ENCODE data around the gene MYO10. TPM values are rescaled to one million over a fixed set of nuclear protein-coding genes. Genes with fewer than 3 reads are reported as not detected.

The MYO10 gene
- total and polyA plus RNA-seq, 9 donors = 10.8 to 35.8 (median 16.3) TPM

DNA sequence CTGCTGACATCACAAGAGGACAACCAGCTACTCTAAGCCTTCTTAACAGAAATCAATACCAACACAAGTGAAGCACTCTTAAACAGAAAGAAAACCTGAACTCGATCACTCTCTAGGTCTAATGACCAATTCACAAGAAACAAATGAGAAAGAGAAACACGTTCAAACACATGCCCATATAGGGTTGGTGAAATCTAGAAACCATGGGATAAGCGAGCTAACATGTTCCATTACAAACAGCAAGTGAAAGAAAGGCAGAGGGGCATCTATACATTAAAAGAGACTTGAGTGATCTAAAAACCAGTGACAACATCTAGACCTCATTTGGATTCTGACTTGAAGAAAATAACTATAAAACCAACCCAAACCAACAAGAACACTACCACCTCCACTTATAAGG, 244.4 kb downstream of the MYO10 start:
- H3K36me3 ChIP-seq = no peaks in the 10 kb centered on the region

DNA sequence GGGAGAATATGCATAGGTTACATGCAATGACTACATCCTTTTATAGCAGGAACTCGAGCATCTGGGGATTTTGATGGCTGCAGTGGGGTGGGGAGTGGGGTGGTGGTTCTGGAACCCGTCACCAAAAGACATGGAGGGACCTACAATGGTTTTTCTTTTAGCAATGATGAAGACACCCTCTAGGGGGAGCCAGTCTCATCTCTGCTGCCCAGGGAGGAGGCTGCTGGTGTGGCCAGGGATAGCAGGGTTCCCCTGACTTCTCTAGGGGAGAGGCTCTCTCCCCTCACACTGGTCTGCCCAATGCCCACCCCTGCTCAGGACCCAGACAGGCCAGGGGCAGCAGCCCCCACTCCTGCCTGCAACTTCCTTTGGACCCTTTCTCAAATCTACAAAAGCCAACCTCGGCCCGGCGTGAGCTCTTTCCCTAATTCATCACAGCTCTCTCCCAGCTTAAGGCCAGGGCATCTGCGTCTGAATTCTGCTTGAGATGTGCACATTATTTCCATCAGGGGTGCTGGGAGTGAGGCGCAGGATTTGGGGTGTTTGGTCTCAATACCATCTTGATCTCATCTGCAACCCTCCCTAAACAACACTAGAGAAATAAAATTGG, 245.7 kb downstream of the MYO10 start:
- Histone ChIP-seq H3K9me3 (no peaks in the 10 kb centered on the region), H3K4me1 (ENCODE audit: insufficient read depth) (no peaks in the 10 kb centered on the region), H3K36me3 (no peaks in the 10 kb centered on the region), H3K4me3 (no peak overlapping the region), H3K27ac (no peak overlapping the region), H3K27me3 (no peaks in the 10 kb centered on the region)
- intact Hi-C loops (cut with DNase I) = no loop called here
- WGBS, 3 donors = 76 to 81% (median 79%) methylated on average over 7 of the region's 7 CpGs
- TF ChIP-seq EP300 (IDR thresholded peaks at IDR 0.05) (no peak), POLR2A (IDR thresholded peaks at IDR 0.05) (no peak)
- TF ChIP-seq, protein P1, sequence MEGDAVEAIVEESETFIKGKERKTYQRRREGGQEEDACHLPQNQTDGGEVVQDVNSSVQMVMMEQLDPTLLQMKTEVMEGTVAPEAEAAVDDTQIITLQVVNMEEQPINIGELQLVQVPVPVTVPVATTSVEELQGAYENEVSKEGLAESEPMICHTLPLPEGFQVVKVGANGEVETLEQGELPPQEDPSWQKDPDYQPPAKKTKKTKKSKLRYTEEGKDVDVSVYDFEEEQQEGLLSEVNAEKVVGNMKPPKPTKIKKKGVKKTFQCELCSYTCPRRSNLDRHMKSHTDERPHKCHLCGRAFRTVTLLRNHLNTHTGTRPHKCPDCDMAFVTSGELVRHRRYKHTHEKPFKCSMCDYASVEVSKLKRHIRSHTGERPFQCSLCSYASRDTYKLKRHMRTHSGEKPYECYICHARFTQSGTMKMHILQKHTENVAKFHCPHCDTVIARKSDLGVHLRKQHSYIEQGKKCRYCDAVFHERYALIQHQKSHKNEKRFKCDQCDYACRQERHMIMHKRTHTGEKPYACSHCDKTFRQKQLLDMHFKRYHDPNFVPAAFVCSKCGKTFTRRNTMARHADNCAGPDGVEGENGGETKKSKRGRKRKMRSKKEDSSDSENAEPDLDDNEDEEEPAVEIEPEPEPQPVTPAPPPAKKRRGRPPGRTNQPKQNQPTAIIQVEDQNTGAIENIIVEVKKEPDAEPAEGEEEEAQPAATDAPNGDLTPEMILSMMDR (IDR thresholded peaks at IDR 0.05) = no peak
- DNase-seq = no peak

More for the DNA sequence above, 244.4 kb downstream of the MYO10 start:
- H3K9me3 ChIP-seq = no peaks in the 10 kb centered on the region
- intact Hi-C loops (cut with DNase I) = no loop called here
- H3K4me3 ChIP-seq = no peak overlapping the region
- WGBS, 3 donors = 87 to 90% (median 88%) methylated on average over 3 of the region's 3 CpGs
- no peaks in the 10 kb centered on the region for H3K27me3 ChIP-seq
- H3K4me1 ChIP-seq (ENCODE audit: insufficient read depth) = no peaks in the 10 kb centered on the region
- no peak for DNase-seq
- no peak overlapping the region for H3K27ac ChIP-seq
- TF ChIP-seq, protein P1 (IDR thresholded peaks at IDR 0.05) = no peak
- no peak for TF ChIP-seq POLR2A (IDR thresholded peaks at IDR 0.05)

DNA sequence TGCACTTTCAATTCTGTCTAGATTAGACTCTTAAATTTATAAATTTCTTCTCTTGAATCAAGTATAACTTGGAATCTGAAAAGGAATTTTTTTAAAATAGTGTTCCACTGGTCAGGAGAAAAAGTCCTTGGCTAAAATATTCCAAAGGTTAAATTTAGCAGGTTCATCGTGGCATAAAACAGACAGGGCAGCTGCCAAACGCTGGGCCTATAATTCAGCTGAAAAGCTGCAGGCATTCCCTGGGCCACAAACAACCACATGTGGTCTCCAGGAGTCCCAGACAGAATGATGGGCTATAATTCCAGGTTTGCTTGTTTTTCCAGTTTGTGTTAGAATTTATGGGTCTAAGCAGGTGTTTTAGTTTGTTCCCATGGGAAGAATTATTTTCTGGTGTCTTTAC, 248.2 kb downstream of the MYO10 start:
- intact Hi-C loops (cut with DNase I) = no loop called here
- WGBS, 3 donors = 24 to 29% (median 26%) methylated on average over 2 of the region's 2 CpGs

DNA sequence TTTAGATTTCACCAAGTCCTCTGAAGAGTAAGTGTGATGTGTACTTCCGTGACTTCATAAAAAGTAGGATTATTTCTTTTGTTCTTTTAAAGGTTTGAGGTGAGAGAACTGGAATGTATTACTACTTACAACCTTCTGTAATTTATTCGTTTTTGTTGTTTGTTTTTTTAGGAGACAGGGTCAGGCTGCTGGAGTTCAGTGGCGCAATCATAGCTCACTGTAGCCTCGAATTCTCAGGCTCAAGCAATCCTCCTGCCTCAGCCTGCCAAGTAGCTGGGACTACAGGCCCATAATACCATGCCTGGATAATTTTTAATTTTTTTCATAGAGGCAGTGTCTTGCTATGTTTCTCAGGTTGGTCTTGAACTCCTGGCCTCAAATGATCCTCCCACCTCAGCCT, 251.0 kb downstream of the MYO10 start:
- H3K9me3 ChIP-seq = no peaks in the 10 kb centered on the region
- H3K27ac ChIP-seq = no peak overlapping the region
- H3K36me3 ChIP-seq = no peaks in the 10 kb centered on the region
- no peaks in the 10 kb centered on the region for H3K27me3 ChIP-seq
- no peak overlapping the region for H3K4me3 ChIP-seq
- 79 to 85% (median 81%) methylated on average over 4 of the region's 4 CpGs for WGBS, 3 donors
- no peak for DNase-seq
- no peak for TF ChIP-seq POLR2A (IDR thresholded peaks at IDR 0.05)
- no peak for TF ChIP-seq EP300 (IDR thresholded peaks at IDR 0.05)
- TF ChIP-seq, protein P1 (IDR thresholded peaks at IDR 0.05) = no peak
- H3K4me1 ChIP-seq (ENCODE audit: insufficient read depth) = no peaks in the 10 kb centered on the region
- intact Hi-C loops (cut with DNase I) = no loop called here

More for the DNA sequence above, 248.2 kb downstream of the MYO10 start:
- no peak overlapping the region for H3K27ac ChIP-seq
- no peak for DNase-seq
- no peaks in the 10 kb centered on the region for H3K4me1 ChIP-seq (ENCODE audit: insufficient read depth)
- H3K9me3 ChIP-seq = no peaks in the 10 kb centered on the region
- TF ChIP-seq POLR2A (IDR thresholded peaks at IDR 0.05) = no peak
- TF ChIP-seq EP300 (IDR thresholded peaks at IDR 0.05) = no peak
- TF ChIP-seq, protein P1 (IDR thresholded peaks at IDR 0.05) = no peak
- no peaks in the 10 kb centered on the region for H3K36me3 ChIP-seq
- H3K27me3 ChIP-seq = no peaks in the 10 kb centered on the region
- no peak overlapping the region for H3K4me3 ChIP-seq
